Fibroblast of upper back skin (primary cell): Measurements from ENCODE around the gene RSPRY1.

Source experiments
- DNase-seq: peaks from one replicate; pipeline ENCODE4 v3.0.0-alpha.2; 2013

RSPRY1 gene

DNA sequence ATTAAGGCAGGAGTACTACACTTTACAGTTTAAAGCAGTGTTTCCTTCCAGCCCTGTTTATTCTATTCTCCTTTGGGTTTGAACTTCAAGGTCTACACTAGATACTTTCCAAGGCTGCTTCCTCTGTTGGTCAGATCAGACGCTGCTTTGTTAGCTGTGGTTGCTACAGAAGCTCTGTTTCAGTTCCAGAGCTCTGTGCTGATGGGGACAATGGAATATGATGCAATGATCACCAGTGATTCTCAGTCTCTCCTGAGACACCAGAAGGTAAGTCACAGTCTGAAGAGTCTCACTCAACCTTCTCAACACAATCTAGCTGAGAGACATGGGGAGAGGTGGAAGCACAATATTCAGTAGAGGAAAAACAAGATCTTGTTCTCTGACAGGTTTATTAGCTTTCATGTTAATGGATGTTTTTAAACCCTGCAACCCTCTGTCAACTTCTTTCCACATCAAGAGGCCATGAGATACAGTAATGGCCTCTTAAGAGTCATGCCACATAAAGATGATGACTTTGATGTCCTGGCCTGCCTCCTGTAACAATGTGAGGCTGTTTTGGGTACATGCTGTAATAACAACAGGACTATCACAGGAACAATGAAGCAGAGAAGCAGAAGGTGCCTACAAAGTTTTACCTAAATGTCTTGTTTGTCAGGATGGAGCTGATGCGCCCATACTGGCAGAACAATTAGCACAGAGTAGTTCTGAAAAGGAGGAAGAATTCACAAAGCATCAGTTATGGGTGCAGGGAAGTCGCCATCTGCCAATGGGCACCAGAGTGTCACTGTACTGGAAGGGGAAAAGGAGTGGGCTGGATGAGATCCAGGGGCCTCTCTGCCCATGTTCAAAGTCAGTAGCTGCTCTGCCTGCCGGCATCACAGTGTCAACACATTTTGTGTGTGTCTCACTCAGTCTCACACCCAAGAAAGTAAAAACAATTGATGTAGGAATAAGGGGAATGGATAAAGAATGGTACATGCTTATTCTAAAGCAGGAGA is 33.7 kb upstream of the RSPRY1 start:
- no peak for DNase-seq

DNA sequence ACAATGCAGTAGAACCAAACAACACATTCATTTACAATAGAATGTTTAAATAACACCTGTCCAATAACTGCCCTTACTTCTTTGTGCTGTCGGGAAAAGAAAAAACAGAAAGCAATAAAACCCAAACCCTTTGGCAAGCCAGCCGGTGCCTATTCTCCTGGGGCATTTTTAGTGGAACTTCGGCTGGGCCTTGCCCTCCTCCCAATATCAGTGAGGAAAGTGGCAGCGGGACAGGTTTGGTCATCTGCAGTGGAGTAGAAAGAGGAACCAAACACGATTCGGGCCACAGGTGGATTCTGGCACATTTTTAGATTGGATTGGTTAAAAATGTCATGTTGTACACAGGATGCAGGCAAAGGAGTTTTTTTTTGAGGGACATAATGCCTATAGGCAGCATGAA is 32.3 kb upstream of the RSPRY1 start:
- DNase-seq, result no peak

DNA sequence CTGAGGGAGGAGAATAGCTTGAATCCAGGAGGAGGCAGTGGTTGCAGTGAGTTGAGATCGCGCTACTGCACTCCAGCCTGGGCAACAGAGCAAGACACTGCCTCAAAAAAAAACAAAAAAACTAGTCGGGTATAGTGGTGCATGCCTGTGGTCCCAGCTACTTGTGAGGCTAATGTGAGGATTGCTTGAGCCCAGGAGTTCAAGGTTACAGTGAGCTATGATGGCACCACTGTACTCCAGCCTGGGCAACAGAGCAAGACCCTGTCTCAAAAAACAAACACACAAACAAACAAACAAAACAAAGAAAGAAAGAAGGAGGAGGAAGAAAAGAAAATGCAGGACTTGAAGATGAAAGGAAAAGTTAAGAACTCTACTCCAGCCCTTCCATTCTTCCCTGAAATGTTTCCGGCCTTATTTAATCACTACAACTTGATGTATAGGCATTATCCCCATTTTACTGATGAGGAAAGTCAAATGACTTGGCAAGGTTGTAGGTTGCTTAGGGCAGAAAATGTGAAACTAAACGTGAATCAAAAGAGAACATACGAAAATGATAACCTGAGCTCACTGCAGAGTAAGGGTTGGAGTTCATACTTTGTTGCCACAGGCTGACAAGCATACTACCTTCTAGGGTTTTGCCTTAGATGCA is 30.3 kb upstream of the RSPRY1 start:
- no peak for DNase-seq

DNA sequence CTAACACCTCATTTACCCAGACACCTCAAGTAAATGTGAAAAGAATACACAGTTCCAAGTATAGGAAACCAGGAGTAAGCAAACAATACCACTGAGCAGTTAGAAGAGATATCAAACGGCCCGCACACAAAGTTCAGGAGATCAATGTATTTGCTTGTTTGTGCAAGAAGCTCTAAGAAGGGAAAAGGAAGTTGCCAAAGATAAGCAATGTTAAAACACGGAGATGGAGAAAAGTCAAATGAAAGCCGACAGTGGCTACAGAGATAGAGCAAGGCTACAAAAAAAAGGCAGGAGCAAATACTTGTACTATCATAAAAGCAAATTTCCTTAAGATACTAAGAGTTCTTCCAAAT is 29.8 kb upstream of the RSPRY1 start:
- no peak for DNase-seq

DNA sequence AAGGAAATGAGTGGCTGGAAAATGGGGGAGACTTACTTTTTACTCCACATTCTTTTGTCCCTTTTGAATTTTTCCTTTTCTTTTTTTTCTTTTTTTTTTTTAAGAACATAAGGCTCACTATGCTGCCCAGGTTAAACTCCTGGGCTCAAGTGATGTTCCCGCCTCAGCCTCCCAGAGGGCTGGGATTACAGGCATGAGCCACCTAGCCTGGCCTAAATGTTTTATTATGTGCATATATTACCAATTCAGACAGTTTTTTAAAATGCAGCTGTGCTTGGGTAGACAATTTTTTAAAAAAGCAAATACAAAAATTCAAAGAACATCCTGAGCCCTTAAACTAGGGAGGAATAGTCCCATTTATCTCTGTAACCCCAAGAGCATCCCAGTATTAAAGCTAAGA is 28.6 kb upstream of the RSPRY1 start:
- DNase-seq, result no peak

DNA sequence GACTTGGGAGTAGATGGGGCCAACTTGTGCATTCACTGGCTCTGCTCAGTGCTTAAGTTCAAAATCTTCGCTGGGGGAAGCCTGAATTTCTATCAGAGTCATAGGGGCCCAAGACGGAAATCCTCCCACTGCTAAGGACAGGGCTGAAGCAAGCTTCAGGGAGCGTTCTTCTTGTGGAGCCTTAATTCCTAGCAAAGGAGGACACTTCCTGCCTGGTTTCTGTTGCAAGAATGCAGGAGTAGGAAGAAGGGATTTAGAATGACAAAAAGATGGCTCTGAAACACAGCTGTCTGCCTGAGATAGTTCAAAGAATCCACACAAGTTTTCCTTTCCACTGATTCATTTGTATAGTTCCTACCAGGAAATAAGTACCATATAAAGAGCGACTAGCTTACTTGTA is 26.7 kb upstream of the RSPRY1 start:
- no peak for DNase-seq

DNA sequence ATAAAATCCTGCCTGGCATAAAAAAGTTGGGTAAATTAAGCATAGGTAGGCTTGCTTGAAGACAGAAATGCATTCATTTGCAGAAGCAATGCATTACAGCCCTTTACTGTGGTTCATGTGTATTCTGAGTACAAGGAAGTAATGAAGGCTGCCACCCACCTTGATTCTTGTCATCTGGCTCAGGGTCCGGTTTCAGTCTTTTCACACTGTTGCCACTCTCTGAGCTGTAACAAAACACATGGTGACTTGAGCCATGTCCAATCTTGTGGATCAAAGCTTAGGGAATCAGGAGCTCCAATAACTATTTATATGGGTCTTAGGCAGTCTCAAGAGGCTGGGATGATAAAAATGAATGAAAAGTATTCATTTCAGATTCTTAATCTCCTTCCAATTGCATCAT is 22.3 kb upstream of the RSPRY1 start:
- no peak for DNase-seq

DNA sequence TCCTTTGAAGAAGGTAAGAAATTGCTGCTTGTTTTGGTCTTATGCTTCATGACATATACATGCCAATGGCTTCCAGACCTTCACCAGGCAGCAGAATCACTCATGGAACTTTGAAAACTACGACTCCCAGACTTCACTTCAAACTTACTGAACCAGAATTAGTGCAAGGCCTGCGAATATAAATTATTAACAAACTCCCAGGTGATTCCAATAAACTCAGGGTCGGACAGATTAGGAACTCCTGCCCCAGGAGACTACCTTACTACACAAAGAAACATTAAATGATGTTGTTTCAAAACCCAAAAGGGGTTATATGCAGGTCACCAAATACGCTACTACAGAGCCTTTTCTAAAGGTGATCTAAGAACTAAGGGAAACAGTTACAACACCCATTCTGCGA is 20.6 kb upstream of the RSPRY1 start:
- no peak for DNase-seq

DNA sequence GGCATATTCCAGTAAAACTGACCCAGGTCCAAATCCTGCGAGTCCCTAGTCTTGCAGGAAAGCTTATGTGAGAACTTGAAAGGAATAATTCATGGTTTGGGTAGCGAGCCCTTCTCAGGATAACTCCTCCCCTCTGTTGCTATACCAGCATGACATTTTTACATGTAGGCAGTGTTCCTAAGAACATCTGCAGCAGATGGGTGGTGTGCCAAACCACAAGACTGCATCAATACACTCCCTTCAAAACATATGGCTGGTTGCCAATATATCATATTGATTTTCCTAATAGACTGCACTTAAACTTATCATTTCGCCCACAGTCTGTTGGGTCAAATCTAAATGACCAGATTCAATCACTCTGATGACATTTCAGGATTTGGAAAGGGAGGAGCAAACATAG is 20.2 kb upstream of the RSPRY1 start:
- DNase-seq, result peak; percentile 41

DNA sequence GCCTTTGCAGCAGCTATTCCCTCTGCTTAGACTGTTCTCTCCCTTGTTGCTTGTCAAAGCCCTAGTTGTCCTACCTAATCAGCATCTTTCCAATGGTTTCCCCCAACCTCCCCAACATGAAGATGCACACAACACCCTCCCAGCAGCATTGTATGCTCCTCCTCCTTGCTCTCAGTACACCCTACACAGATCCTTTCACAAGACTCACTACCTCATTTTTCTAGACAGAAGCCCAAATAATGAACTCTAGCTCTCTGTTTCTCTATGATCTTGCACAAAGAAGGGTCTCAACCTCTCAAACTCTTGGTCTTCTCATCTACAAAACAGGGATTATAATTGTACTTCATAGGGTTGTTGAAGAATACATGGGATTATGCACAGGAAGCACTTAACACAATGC is 19.7 kb upstream of the RSPRY1 start:
- DNase-seq, result no peak

DNA sequence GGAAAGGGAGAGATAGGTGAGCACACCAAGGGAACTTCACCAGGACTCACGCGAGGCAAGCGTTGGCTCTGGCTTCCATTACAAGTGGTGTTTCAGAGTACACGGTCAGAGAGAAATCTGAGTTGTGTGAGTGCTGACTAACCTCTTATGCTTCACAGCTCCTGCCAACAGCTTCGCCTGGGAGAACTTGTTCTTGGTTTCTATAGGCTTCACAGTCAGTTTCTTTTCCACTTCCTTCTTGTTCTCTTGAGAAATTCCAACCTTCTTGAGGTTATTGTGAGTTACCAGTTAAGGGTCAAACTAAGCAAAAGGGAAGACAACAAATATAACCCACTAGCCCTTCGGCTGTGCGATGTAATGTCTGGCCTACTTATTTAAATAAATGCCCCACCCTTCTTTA is 19.2 kb upstream of the RSPRY1 start:
- DNase-seq, result peak; percentile 32

DNA sequence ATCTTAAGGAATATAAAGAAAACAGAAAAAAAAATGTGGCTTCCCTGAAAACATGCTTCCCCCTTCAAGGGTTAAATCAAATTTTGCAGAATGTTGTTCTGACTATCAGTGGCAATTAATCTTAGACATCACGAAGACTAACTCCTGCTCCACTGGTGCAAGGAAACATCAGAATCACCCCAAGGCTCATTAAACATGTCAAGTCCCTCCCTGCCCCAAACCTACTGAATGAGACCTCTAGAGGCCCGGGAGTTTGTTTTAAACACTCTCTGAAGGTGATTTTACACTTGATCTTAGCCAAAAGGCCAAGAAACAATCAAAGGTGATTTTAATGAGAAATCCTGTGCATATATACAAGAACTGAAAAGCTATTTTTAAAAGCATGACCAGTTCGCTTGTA is 18.6 kb upstream of the RSPRY1 start:
- DNase-seq, result no peak

DNA sequence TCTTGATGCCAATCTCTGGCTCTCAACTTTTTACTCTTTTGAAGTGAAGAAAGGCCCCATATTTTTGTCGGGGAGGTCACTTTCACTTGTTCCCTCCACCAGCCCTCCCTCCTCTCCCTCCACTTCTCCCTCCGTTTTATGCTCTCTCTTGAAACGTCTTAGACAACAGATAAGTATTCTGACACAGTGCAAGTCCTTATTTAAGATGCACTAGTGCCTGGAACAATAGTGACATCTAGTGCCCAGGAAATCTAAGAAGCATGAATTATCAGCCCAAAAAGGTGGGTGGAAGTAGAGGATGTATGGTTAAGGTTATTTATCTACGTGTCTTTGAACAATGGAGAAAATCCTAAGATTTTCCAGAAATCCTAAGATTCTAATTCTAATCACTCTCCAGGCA is 18.2 kb upstream of the RSPRY1 start:
- peak; percentile 74 for DNase-seq

DNA sequence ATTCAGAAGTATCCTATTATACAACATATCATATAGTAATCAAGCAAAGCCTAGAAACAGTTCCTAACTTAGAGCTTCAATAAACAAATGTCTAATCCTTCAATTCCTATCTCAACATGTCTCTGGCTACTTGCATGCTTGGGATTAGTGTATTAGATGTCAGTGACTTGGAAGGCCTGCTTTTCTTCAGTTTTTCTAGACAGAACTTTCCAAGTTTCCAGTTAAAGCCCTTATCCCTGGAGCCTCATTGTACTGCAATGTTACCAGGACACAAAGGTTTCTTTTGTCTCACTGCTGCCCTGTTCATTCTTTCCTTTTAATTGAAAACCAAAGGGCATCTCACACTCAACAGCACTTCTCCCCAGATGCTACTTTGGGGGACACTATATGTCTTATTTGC is 16.8 kb upstream of the RSPRY1 start:
- no peak for DNase-seq

DNA sequence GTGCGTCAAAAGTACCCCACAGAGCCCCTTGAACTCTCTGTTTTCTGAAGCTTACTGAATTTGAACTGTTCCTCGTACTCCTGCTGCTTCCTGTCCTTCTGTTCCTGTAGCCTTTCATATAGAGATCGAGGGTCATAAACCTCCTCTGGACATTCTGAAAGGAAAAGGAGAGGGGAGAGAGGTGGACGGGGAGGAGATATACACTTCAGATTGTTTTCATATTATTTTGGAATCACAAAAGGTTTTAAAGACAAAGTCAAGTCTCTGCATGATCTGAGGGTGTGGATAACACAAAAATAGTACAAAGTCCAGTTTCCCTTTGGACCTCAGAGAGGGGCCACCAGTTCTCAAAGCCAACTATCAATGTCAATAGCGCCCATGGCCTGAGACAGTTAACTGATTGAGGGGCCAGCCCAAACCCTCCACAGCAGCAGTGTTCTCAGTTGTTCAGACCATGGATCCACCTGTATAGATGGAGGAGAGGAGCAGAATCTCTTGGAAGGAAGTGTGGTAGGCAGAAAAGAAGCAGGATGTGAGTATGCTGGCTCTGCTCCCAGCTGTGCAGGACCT is 13.3 kb upstream of the RSPRY1 start:
- DNase-seq, result no peak

DNA sequence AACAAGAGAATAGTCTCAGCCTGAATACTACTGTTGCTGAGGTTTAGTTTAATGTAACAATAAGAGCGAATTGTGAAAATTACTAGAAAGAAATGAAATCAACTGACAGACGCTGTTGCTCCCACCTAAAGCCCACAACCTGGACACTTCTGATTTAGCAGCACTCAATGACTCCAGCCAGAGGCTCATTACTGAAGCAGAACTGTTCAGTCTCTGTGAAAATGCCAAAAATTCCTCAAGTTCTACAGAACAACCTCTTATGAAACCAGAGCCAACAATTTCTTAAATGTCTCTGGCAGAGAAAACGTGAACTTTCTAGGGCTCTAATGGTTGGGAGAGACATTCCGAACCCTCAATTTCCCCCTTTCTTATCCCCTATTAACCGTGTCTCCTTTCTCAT is 10.2 kb upstream of the RSPRY1 start:
- peak; percentile 34 for DNase-seq

DNA sequence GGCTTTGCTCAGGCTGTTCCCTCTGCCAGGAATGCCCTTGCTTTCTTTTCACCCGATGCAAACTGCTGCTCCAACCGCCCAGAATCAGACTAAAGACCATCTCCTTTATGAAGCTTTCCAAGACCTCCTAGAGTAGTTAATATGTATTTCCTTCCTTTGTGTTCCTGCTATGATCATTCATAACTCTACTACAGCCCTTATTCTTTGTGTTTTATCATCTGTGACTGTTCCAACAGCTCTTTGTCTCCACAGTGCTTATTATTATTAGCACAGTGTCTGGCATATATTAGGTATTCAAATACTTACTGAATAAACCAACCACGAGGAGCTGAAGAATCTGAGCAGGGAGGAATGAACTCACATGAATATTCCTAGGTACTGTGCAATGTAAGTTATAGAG is 7.9 kb upstream of the RSPRY1 start:
- DNase-seq, result no peak

DNA sequence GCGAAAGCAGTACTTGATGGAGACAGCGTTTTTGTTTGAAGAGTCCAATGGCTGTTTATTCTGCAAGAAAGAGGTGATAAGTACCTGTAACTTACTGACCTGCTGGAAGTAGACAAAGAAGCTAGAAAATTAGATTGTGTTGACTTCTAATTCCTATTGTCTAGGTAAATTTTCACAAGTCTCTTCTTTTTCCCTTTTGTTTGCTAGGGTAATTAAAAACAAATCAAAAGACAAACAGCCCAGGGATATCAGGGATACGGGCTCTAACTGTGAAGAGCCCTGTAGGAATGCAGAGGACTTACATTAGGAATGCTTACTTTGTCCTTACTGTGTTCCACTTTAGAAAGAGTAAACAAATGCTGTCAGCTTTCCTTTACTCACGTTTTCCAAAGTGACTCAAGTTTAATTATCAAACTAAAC is 7.3 kb upstream of the RSPRY1 start:
- DNase-seq, result no peak

DNA sequence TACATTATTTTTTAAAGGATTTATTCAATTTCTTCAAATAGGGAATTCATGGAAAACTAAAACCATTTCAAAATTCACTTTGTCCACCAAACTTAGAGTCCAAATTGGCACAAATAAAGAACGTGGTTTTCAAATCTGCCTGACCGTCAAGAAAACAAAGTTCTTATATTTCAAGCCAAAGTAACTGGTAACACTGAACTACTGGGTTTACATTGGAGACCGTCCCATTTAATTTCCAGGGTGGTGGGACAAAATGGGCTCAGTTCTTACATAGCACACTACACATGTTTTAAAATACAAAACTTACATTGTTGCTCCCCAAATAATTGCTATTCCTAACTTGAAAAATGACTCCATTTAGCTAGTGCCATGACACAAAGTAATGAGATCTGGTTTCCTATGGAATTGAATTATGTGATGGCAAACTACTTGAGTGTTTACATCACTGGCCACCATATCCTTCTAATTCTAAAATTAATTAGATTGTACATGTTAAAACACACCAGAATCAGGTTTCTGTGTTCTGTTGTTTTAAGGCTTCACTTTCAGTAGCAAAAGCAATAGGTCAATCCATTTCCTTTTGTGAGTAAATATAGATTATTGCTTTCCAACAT is 6.8 kb upstream of the RSPRY1 start:
- DNase-seq, result no peak

DNA sequence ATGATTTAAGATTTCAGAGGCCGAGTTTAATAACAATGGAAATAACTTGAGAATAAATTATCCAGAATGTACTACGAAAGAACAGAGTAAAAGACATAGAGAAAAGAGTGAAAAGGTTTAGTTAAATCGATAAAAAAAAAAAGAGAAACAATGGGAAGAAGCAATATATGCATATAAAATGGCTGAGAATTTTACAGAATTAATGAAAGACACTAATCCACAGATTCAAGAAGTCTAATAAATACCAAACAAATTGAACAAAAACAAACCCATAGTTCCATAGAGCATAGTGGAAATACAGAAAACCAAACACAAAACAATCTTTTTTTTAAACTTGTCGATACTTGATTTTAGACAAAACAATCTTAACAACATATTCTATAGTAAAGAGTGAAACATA is 2.0 kb upstream of the RSPRY1 start:
- DNase-seq, result no peak

DNA sequence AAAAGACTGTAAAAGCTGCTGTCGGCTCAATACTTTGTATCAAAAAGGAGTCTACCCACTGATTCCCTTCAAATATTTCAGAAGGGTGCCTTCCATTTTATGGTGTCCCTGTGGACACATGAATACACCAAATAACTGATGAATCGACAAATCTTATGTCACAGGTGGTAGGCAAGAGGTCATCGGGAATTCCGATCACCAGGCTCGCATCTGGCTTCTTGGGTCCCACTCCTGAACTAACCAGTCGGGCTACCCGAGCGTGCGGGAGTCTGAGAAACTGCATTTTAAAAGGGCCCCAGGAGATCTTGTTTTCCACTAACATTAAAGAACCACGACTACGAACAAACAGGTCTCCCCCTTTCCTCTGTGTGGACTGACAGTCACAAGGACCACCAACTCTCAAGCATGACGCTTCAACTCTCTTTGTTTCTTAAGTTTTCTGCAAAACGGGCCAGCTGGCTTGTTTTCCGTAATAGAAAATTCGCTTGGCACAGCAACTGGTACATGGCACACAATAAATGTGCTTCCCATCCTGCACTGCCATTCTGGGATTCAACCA is 1.2 kb upstream of the RSPRY1 start:
- no peak for DNase-seq

DNA sequence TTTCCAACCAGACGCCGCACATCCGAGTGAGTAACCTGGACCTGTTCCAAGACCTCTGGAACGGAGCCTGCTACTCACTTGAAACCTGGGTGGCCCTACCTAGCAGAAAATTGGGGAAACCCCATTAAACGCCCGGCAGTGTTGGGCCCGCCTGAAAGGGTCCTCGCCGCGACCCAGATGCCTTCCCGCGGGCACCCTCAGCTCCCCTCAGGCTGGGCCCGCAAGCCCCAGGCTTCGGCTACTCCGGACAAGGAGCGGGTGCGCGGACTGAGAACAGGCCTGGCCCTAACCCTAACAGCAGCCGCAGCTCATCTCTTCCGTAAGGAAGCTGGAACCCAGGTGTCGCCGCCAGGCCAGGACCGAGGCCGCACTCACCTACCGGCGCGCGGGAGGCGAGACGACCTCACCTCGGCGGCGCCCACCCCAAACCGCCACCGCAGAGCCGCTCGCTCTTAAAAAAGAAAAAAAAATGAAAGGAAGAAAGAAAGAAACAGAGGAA is 634 bp upstream of the RSPRY1 start:
- DNase-seq, result peak; percentile 61
